Measurements from ENCODE around the gene LOC101059915.
A peak's percentile ranks its signal among the peaks of the same experiment; 100 is the strongest.
"Not testable (repeated sequence)": the region's sequence is repeated elsewhere in the genome, so short reads cannot be mapped to it uniquely, and the experiment has no call there.

The LOC101059915 gene

DNA sequence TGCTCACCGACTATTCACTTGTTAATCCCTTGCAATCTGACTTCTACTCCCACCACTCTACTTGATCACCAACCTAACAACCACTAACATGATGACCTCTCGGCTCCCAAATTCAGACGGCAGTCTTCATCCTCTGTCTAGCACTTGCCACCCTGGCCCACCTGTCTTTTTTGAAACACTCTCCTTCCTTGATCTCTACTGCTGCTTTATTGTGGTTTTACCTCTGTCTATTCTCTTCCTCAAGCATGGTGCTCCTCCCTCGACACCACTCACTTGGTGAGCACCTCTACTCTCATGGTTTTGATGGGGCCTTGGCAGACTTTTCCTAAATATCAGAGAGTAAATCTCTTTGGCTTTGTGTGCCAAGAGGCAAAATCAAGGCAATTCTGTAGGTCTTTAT lies 27.3 kb upstream of the LOC101059915 start:
- DNase-seq (ENCODE audit: low spot score) = no peak

DNA sequence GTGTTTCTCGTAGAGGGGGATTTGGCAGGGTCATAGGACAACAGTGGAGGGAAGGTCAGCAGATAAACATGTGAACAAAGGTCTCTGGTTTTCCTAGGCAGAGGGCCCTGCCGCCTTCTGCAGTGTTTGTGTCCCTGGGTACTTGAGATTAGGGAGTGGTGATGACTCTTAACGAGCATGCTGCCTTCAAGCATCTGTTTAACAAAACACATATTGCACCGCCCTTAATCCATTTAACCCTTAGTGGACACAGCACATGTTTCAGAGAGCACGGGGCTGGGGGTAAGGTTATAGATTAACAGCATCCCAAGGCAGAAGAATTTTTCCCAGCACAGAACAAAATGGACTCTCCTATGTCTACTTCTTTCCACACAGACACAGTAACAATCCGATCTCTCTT lies 22.9 kb upstream of the LOC101059915 start:
- DNase-seq (ENCODE audit: low spot score) = not testable (repeated sequence)

DNA sequence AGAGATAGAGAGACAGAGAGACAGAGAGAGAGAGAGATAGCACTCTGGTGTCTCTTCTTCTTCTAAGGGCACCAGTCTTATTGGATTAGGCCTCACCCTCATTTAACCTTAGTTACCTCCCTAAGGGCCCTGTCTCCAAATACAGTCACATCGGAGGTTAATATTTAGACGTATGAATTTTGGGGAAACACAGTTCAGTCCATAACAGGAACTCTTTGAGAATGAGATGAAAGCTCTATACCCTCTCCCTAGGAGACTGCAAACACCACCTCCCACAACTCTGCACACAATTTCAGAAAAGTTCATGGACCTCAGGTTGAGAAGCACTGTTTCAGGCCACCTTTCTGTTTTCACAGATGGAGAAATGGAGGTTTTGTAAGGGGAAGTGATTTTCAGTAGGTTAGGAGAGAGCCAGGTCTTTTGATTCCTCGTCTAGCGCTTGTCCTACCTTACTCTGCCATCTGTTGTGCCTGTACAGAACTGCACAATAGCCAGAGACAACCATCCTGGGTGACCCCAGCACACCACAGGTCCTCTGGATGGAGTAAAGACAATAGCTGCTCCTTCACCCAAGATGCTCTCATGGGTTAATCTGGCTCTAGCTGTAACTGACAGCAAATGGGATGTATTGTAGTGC lies 16.9 kb upstream of the LOC101059915 start:
- DNase-seq (ENCODE audit: low spot score) = peak; percentile 17

DNA sequence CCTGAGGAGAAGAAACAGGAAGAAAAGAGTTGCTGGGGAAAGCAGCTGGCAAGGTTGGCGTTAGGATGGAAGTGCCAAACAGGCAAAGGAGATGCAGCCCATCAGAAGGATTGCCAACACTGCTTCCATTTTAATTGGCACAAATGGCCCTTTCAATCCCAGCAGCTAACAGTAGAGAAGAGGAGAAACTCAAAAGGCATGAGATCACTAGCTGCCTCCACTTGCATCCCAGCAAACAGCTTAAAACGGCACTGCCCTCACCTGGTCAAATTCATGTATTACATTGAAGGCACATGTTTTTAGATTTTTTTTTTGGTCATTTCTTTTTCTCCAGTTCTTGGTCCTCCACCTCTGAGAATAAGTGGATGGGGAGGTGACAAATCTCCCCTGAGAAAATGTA lies 14.9 kb upstream of the LOC101059915 start:
- peak; percentile 65 for DNase-seq (ENCODE audit: low spot score)

DNA sequence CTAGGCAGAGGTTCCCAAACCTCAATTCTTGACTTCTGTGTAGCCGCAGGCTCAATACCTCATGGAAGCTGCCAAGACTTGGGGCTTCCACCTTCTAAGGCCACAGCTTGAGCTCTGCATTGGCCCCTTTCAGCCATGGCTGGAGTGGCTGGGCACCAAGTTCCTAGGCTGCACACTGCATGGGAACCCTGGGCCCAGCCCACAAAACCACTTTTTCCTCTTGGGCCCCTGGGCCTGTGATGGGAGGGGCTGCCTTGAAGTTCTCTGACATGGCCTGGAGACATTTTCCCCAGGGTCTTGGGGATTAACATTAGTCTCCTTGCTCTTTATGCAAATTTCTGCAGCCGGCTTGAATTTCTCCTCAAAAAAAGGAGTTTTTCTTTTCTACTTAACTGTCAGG lies 14.0 kb upstream of the LOC101059915 start:
- DNase-seq (ENCODE audit: low spot score) = no peak

DNA sequence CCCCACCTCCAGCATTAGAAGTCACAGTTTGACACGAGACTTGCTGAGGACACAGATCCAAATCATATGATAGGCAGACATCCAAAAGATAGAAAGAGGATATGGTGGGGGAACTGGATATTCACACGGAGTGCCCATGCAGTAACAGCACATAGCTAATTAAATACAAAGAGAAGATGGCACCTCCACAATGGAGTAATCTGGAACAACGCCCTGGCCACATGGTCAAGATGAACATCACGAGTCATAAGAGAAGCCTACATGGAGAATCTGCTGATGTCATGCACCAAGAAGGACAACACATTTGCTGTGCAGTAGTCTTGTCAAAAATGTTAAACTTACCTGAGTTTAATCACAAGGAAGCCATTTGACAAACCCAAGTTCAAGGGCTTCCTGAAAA lies 10.1 kb upstream of the LOC101059915 start:
- DNase-seq (ENCODE audit: low spot score) = no peak

DNA sequence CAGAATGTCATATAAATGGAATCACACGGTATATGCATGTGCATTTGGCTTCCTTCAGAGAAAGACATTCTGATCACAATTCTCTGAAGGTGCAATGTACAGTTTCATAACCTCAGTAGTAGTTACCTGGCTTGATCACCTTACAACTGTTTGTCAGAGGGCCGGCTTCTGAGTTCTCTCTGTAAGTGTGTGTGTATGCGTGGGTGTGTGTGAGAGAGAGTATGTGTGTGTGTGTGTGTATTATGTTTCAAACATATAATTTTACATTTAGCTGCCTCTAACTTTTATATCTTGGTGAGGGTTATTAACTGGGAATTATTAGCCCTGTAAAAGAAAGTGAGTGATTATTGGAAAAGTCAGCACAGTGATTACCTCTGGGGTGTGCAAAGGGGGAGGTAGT lies 8.0 kb upstream of the LOC101059915 start:
- DNase-seq (ENCODE audit: low spot score) = no peak

DNA sequence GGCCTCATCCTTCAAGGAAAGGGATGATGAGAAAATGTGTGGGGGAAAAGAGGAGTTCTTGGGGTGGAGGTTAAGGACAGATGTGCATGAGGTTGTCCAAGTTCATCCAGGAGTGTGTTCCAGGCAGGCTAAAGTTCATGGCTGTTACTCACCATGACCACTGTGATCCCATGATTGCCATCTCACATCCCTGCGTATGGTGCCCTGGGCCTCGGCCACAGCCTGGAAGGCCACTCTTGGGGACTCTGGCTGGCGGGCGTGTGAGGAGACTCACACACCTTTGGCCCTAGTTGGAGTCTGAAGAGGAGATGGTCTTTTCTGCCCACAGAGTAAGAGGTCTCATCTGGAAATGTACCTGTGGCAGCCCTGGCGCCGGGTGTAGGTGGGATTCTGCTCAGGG lies 7.4 kb upstream of the LOC101059915 start:
- DNase-seq (ENCODE audit: low spot score) = no peak

DNA sequence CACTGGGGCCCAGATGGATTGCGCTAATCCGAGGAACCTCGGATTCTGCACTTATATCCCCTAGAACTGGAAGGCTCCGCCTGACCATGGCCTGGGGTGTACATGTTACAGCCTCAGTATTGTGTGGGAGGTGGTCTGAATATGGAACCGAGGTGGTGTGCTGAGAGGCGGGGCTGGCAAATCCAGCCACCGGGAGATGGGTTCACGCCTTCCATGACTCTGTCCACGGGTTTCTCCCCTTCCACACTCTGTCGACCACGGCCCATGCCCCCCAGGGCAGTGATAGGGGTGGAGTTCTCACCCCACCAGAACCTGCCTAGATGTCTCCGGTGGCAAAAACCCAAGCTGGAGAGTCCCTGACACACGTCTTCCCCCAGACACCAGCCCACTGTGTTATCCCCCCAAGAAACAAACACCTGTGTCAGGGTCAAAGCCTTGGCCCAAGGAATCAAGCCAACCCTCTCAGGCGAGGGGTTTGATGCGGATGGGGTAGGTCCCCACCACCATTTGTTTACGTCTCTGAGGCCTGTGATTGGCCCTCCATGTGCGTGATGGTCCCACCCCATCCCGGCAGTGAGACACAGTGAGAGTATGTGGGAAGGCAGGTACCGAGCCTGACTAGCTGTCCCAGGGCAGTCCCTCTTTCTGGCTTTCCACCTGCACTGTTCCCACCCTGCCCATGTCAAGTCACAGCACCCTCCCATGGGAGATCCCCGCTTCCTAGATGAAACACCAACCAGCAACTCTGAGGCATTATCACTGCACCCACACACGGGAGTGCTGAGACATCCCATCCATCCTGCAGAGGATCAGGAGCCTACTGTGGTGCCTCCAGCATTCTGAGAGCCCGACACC lies 6.6 kb upstream of the LOC101059915 start:
- DNase-seq (ENCODE audit: low spot score) = no peak

DNA sequence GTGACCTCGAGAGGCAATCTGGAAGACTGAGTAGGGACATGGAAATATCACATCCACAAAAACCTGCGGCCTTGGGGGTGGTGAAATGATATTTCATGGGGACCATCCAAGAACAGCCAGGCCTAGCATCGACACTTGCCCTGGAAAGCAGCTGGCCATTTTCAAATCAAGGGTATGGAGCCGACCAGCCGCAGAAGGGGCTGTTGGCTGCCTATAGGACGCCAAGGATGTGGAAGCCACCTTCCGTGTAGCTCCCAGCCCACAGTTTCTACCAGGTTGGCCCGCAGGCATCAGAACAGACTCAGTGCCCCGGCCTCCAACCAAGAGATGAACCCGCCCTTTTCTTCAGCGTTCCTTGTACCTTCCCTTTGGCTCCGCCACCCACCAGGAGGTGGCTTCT lies 5.4 kb upstream of the LOC101059915 start:
- DNase-seq (ENCODE audit: low spot score) = no peak

DNA sequence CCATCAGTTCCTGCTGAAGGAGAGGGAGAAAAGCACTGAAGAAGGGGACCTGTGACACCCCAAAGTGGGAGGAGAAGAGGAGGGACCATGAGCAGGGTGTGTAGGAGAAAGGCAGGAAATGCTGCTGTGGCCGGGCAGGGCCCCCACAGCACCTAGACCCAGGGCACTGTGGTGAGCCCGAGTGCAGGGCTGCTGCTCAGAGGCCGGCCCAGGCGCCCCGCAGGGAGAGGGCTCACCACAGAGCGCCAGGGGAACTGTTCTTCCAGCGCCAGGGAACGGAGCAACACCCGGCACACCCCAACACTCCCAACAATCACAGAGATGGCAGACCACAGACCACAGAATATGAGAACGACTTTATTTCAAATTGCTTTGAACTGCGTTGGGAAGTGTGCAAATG lies 4.7 kb upstream of the LOC101059915 start:
- not testable (repeated sequence) for DNase-seq (ENCODE audit: low spot score)

DNA sequence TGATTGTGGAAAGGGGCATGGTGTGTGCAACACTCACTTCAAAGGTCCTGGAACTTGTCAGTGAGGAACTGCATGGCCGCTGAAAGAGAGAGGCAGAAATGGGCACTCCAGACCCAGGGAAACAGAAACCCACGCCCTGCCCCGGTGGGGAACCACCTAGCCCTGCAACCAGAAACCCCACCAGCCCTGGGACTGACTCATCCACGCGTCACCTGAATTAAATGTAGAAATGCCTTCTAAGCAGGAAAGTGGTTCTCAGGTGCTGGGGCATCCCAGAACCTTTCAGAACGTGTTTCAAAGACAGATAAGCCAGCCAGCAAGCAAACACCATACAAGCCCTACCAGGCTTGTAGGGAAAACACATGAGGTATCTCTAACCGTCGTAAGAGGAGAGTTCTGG lies 4.1 kb upstream of the LOC101059915 start:
- DNase-seq (ENCODE audit: low spot score) = peak; percentile 34

DNA sequence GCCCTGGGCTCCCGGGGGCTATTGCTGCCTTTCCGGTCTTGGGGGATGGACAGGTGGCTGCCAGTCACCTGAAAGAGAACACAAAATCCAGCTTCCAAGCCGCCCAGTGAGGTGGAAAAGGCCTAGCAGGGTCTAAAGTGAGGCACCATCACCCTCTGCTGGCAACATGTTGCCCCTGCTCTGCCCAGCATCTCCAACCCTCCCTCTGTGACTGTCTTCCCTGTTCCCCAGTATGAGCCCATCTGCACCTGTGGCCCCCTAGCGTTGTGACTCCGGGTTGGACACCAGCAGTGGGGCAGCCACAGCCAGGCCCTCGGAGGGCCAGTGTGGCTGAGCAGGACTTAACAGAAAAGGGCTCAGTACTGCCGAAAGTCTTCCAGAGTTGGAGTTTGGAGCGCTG lies 3.1 kb upstream of the LOC101059915 start:
- DNase-seq (ENCODE audit: low spot score) = peak; percentile 54

DNA sequence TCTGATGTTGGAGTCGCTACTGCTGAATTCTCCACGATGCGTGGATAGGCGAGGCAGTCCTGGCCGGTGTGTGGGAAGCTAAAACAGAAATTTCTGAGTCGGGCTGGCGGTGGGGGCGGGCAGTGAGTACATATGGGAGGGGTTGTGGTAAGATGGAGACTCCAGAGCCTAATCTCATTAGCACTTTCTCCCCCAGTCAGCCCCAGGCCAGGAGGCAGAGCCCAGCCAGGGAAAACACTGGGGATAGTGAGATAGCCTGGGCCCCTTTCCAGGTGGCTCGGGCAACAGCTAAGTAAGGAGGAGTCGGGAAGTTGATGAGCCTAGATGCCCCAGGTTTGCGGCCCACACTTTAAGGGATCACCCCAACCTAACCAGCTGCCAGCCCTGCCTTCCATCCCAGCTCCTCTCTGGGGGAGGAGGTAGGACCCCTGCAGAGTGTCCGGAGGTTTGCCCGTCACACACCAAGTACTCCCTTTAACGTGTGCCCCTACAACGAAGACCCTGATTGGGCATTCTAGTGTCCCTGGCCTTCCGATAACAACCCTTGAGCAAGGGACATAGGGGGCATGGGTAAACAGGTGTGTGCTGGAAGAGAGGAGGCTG lies 2.4 kb upstream of the LOC101059915 start:
- no peak for DNase-seq (ENCODE audit: low spot score)

DNA sequence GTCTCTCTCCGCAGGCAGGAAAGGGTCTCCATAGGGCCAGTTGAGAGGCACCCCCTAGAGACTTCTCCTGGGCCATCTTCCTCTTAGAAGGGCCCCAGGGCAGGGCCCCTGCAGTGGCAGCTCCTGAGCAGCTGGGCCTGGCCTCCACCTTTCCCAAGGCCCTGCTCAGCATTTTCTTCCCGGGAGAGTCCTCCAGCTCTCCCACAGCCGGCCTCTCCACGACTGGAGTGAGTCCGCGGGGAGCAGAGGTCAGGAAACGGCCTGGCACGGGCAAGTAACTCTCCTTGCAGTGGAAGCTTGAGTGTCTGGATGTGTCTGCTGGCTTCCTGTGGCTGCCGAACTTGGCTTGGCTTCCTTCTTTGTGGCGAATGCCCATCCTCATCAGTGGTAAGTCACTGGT lies 1.6 kb upstream of the LOC101059915 start:
- DNase-seq (ENCODE audit: low spot score) = no peak

DNA sequence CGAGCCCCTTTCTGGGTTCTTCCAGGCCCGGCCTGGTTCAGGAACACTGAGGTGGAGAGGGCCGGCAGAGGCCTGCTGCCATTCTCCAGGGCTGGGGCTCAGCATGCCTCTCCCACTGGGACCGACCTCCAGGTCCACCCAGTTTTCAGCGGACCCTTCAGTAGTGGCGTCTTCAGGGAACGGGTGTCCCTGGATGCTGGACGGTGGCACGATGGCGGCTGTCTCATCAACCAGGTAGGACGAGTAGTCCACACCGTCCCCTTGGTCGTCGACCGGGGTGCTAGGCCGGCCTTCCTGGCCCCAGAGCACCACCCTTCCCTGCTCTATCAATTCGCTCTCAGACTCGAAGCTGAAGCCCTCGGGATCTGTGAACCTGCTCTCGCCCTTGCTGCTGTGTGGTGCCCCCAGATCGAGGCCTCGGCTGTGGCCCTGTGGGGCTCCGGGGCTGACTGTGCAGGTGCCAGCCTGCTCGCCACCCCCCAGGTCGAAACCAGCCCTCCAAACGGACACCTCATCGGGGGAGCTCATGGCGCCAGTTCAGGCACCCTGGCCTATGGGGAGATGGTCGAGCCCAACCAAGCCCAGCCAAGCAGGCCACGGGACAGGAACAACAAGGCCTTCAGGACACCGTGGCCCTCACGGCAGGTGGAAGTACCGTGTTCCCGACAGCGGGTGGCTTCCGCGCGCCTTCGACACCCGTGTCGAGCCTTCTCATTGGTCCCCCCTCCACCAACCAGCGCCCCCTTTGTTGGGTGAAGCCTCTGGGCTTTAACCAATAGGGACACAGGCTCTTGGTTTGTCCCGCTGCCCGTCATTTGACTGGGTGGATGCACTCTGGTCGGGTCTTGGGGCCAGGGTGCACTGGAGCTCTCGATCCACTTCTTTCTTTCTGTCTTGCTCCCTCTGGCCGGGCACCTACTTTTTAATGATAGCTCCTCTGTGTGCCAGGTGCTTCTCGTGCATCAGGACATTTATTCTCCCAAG lies 814 bp upstream of the LOC101059915 start:
- DNase-seq (ENCODE audit: low spot score) = no peak

DNA sequence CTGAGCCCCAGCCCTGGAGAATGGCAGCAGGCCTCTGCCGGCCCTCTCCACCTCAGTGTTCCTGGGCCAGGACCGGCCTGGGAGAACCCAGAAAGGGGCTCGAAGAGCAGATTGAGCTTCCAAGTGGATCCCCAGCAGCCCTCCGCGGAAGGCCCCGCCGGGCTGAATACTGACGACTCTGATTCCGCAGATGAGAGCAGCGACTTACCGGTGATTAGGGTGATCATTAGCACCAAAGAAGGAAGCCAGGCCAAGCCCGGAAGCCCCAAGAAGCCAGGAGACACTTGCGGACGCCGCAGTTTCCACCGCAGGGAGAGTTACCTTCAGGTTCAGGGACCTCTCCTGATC lies 876 bp downstream of the LOC101059915 start:
- DNase-seq (ENCODE audit: low spot score) = no peak

DNA sequence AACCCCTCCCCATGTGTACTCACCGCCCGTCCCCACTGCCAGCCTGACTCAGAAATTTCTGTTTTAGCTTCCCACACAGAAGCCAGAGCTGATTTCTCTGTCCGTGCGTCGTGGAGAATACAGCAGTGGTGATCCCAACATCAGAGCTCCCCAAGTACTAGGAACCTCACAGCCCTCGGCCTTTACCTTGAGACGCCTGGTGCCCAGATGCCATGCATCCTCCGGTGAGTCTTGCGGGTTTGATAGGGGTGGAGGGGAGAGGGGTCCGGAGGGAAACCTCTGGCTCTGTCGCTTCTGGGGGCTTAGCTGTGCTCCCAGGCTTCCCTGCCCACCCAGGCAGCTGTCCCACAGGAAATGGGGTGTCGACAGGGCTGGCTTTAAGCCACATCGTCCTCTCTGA lies 2.1 kb downstream of the LOC101059915 start:
- DNase-seq (ENCODE audit: low spot score) = no peak

DNA sequence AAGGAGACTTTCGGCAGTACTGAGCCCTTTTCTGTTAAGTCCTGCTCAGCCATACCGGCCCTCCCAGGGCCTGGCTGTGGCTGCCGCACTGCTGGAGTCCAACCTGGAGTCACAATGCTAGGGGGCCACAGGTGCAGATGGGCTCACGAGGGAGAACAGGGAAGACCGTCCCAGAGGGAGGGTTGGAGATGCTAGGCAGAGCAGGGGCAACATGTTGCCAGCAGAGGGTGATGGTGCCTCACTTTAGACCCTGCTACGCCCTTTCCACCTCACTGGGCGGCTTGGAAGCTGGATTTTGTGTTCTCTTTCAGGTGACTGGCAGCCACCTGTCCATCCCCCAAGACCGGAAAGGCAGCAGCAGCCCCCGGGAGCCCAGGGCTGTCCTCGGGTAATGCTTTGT lies 2.6 kb downstream of the LOC101059915 start:
- DNase-seq (ENCODE audit: low spot score) = peak; percentile 53

DNA sequence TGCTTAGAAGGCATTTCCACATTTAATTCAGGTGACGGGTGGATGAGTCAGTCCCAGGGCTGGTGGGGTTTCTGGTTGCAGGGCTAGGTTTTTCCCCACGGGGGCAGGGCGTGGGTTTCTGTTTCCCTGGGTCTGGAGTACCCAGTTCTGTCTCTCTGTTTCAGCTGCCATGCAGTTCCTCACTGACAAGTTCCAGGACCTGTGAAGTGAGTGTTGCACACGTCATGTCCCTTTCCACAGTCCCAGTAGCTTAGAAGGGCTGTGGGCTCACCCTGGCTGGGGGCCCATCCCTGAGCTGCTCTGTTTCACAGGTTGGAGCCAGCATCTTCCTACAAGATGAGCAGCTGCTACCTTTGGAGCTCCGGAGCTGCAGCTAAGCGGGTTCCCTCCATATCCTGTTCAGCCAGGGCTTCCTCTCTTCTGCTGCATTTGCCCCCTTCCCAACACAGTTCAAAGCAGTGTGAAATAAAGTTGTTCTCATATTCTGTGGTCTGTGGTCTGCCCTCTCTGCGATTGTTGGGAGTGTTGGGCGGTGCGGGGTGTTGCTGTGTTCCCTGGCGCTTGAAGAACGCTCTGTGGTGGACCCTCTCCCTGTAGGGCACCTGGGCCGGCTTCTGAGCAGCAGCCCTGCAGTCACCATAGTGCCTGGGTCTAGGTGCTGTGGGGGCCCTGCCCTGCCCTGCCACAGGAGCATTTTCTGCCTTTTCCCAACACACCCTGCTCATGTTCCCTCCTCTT lies 3.9 kb downstream of the LOC101059915 start:
- peak; percentile 47 for DNase-seq (ENCODE audit: low spot score)

DNA sequence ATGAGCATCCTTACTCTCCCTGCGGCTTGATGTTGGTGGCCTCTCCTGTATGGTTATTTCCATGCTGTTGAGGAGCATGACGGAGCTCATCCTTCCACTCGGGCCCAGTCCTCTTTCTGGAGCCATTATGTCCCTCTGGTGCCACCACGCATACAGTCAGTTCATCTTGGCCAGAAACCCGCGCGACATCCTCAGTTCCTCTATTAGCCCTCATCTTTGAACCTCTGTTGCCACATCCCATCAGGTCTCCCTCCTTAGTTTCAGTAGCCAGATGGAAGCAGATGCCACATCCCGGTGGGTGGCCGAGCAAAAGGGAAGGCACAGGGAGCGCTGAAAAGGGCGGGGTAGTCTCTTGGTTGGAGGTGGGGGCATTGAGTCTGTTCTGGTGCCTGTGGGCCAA lies 4.6 kb downstream of the LOC101059915 start:
- no peak for DNase-seq (ENCODE audit: low spot score)

Data from kidney tubule cell (primary cell).